WI38 (cell line): Measurements from ENCODE around the gene CLRN2.

Experiments
- H3K4me3 ChIP-seq: 2 replicates; pipeline ENCODE4 v1.5.1; 2011; ENCODE audit warnings: low read depth, mild to moderate bottlenecking, control low read depth, low read length
- CTCF ChIP-seq: IDR thresholded peaks from 2 replicates; pipeline ENCODE4 v1.5.1; 2012; ENCODE audit warnings: low read depth, mild to moderate bottlenecking, control low read depth, low read length

Gene CLRN2

GRCh38 chr4:17492058-17492741, 22.8 kb upstream of the CLRN2 start:
- no peak overlapping the region for H3K4me3 ChIP-seq
- TF ChIP-seq CTCF: no peak

- TF ChIP-seq CTCF: no peak
- H3K4me3 ChIP-seq: no peak overlapping the region
Measured at GRCh38 chr4:17492876-17493275, 22.1 kb upstream of the CLRN2 start.

GRCh38 chr4:17493619-17494018, 21.3 kb upstream of the CLRN2 start:
- TF ChIP-seq CTCF: no peak
- H3K4me3 ChIP-seq: no peak overlapping the region

- no peak overlapping the region for H3K4me3 ChIP-seq
- no peak for TF ChIP-seq CTCF
Measured at GRCh38 chr4:17494258-17495190, 20.4 kb upstream of the CLRN2 start.

- no peak overlapping the region for H3K4me3 ChIP-seq
- TF ChIP-seq CTCF: no peak
Measured at GRCh38 chr4:17497890-17498523, 17.0 kb upstream of the CLRN2 start.

- TF ChIP-seq CTCF: no peak
- no peak overlapping the region for H3K4me3 ChIP-seq
Measured at GRCh38 chr4:17500574-17500973, 14.4 kb upstream of the CLRN2 start.

GRCh38 chr4:17502756-17503155, 12.2 kb upstream of the CLRN2 start:
- H3K4me3 ChIP-seq: no peak overlapping the region
- TF ChIP-seq CTCF: no peak
